HCT116 (cell line): Measurements from ENCODE around the gene SLC45A2. TPM values are rescaled to one million over a fixed set of nuclear protein-coding genes. Genes with fewer than 3 reads are reported as not detected.

Experiments used
- ATAC-seq: fragments of 200-7000 bp; cut with Tn5 transposase; 2 replicates; pipeline ENCODE4 v1.9.1; 2020; ENCODE audit warnings: mild to moderate bottlenecking, moderate library complexity
- BruUV-seq: library from RNA; stranded (reverse); fragments of 400-500 nt; replicated peaks from 2 replicates; lab custom pipeline; 2021; lab: Mats Ljungman, UMichigan
- CTCF ChIA-PET: fragments of 300-600 bp; sonication (Branson Sonifier 250); formaldehyde crosslinking; loops from one replicate; lab custom pipeline; 2021; ENCODE audit warnings: antibody characterized with exemption; lab: Charles Lee
- POLR2A ChIA-PET: fragments of 300-600, 350-600 bp; sonication (Branson Sonifier 250); formaldehyde crosslinking; loops from one replicate; lab custom pipeline; 2021; ENCODE audit warnings: antibody characterized with exemption; lab: Charles Lee
- RAD21 ChIA-PET, 2 experiments: fragments of 300-600 bp; sonication (Branson Sonifier 250); formaldehyde crosslinking; loops; one replicate each; lab custom pipeline; 2023; ENCODE audit warnings: low total read pairs in 2 of 2; ENCODE audit not compliant: uncharacterized antibody in 2 of 2, unreplicated experiment in 2 of 2, low non-redundant PET in 1 of 2; lab: Charles Lee
- DNase-seq: peaks from one replicate; pipeline ENCODE4 v3.0.0-alpha.2; 2010; ENCODE audit warnings: low read depth, low spot score
- H2AFZ ChIP-seq: fragments of 200-600 bp; shearing (Covaris generic), sonication (generic); 2 replicates; pipeline ENCODE4 v1.6.1; 2017; ENCODE audit warnings: low read depth, mixed run types, mixed read lengths, antibody characterized with exemption, low read length; ENCODE audit not compliant: poor library complexity, severe bottlenecking
- H3K27ac ChIP-seq: 2 replicates; pipeline ENCODE4 v1.5.1; 2012; ENCODE audit warnings: low read depth, low read length
- H3K27me3 ChIP-seq: fragments of 200-600 bp; sonication (generic); 2 replicates; pipeline ENCODE4 v1.6.1; 2016; ENCODE audit warnings: mixed run types, low read length, mixed read lengths; ENCODE audit not compliant: insufficient read depth
- H3K36me3 ChIP-seq, 2 experiments: fragments of 200-500 bp in 1 of 2; fragments of 200-600 bp in 1 of 2; sonication (Bioruptor generic) in 1 of 2; sonication (generic) in 1 of 2; 2 replicates each; pipeline versions ENCODE4 v1.5.1 to v1.6.1; 2014 to 2016; ENCODE audit warnings: low read length in 2 of 2, inconsistent platforms in 1 of 2, mixed read lengths in 1 of 2, mixed run types in 1 of 2; ENCODE audit not compliant: insufficient read depth in 2 of 2, control insufficient read depth in 1 of 2
- H3K4me1 ChIP-seq, 2 experiments: fragments of 200-600 bp in 1 of 2; sonication (generic) in 1 of 2; 2 replicates each; pipeline versions ENCODE4 v1.5.1 to v1.6.1; 2012 to 2017; ENCODE audit warnings: low read length in 2 of 2, inconsistent platforms in 1 of 2, mild to moderate bottlenecking in 1 of 2, mixed read lengths in 1 of 2, mixed run types in 1 of 2, moderate library complexity in 1 of 2; ENCODE audit not compliant: insufficient read depth in 2 of 2, control insufficient read depth in 1 of 2
- H3K4me2 ChIP-seq: fragments of 200-600 bp; sonication (generic); 2 replicates; pipeline ENCODE4 v1.6.1; 2017; ENCODE audit warnings: mixed run types, low read length, mixed read lengths
- H3K4me3 ChIP-seq, 2 experiments: fragments of 200-600 bp in 1 of 2; sonication (generic) in 1 of 2; replicated peaks in 1 of 2; 2 replicates each; pipeline ENCODE4 v1.5.1; 2011 to 2016; ENCODE audit warnings: low read length in 2 of 2, control low read depth in 1 of 2, low read depth in 1 of 2, mild to moderate bottlenecking in 1 of 2, mixed read lengths in 1 of 2, mixed run types in 1 of 2
- H3K79me2 ChIP-seq: fragments of 200-600 bp; sonication (generic); 2 replicates; pipeline ENCODE4 v1.6.1; 2017; ENCODE audit warnings: mild to moderate bottlenecking, mixed run types, low read length, moderate library complexity, mixed read lengths; ENCODE audit not compliant: insufficient read depth
- H3K9ac ChIP-seq: fragments of 200-600 bp; sonication (generic); 2 replicates; pipeline ENCODE4 v1.6.1; 2016; ENCODE audit warnings: low read length, mixed read lengths
- H3K9me2 ChIP-seq: fragments of 200-600 bp; sonication (generic), shearing (Covaris generic); 2 replicates; pipeline ENCODE4 v1.6.1; 2017; ENCODE audit warnings: mixed run types, mild to moderate bottlenecking, moderate library complexity; ENCODE audit not compliant: insufficient read depth
- H3K9me3 ChIP-seq, 2 experiments: fragments of 200-500 bp in 1 of 2; fragments of 200-600 bp in 1 of 2; sonication (Bioruptor generic) in 1 of 2; sonication (generic) in 1 of 2; 2 replicates each; pipeline ENCODE4 v1.6.1; 2014 to 2017; ENCODE audit warnings: low read length in 2 of 2, mixed read lengths in 2 of 2, inconsistent platforms in 1 of 2, low read depth in 1 of 2, mild to moderate bottlenecking in 1 of 2, mixed run types in 1 of 2, moderate library complexity in 1 of 2; ENCODE audit not compliant: control insufficient read depth in 1 of 2, insufficient read depth in 1 of 2
- H4K20me1 ChIP-seq: fragments of 200-600 bp; sonication (generic), shearing (Covaris generic); 2 replicates; pipeline ENCODE4 v1.6.1; 2017; ENCODE audit warnings: mixed run types, mild to moderate bottlenecking, moderate library complexity; ENCODE audit not compliant: insufficient read depth
- CBX3 ChIP-seq: IDR thresholded peaks from 2 replicates; pipeline ENCODE4 v1.6.1; 2012; ENCODE audit warnings: low read depth
- EZH2phosphoT487 ChIP-seq: fragments of 200-600 bp; IDR thresholded peaks from 2 replicates; pipeline ENCODE4 v1.6.1; 2018; ENCODE audit warnings: antibody characterized with exemption, borderline replicate concordance
- FOSL1 ChIP-seq: IDR thresholded peaks from 2 replicates; pipeline ENCODE4 v1.6.1; 2012; ENCODE audit warnings: low read depth
- POLR2A ChIP-seq: IDR thresholded peaks from 2 replicates; pipeline ENCODE4 v1.7.0; 2011; ENCODE audit warnings: borderline replicate concordance; ENCODE audit not compliant: insufficient read depth, insufficient read length; ENCODE audit errors: extremely low read depth
- POLR2AphosphoS5 ChIP-seq: IDR thresholded peaks from 2 replicates; pipeline ENCODE4 v1.6.1; 2011; ENCODE audit warnings: mild to moderate bottlenecking, low read depth, low read length, moderate library complexity
- REST ChIP-seq: IDR thresholded peaks from 2 replicates; pipeline ENCODE4 v1.6.1; 2012; ENCODE audit warnings: low read depth
- TCF7L2 ChIP-seq: IDR thresholded peaks from 2 replicates; pipeline ENCODE4 v1.7.0; 2011; ENCODE audit warnings: borderline replicate concordance, inconsistent platforms; ENCODE audit not compliant: insufficient read depth, insufficient read length; ENCODE audit errors: extremely low read depth
- intact Hi-C: fragments of 100-400 bp; cut with micrococcal nuclease; formaldehyde crosslinking; loops from 2 replicates; pipeline ENCODE4 v1.10.0; 2022
- total RNA-seq: library from RNA; stranded (reverse); gene quantifications from one replicate; pipeline ENCODE4 v1.2.1, GENCODE V29; 2021; ENCODE audit not compliant: unreplicated experiment
- TF ChIP-seq, protein P1 (sequence below): IDR thresholded peaks from 2 replicates; pipeline ENCODE4 v1.6.1; 2011; ENCODE audit warnings: mild to moderate bottlenecking, low read length, moderate library complexity; ENCODE audit not compliant: insufficient replicate concordance; ENCODE audit errors: extremely low read depth

Gene SLC45A2
- total RNA-seq, 1 experiment from 2014 or later, result not detected

DNA sequence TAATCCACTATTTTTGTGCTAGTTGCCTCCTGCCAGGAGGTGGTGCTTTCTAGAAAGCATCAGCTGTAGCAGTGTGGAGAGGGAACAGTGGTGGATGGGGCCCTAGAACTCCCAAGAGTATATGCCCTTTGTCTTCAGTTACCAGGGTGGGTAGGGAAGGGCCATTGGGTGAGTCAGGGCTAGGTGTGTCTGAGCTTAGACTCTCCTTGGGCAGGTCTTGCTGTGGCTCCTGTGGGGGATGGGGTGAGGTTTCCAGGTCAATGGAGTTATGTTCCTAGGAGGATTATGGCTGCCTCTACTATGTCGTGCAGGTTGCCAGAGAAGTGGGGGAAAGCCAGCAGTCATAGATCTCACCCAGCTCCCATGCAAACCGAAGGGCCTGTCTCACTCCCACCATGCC, 81.4 kb downstream of the SLC45A2 start:
- no peaks in the 10 kb centered on the region for H3K36me3 ChIP-seq
- H2AFZ ChIP-seq, result no peak overlapping the region
- peaks cover 0 to 5% of the 10 kb centered on the region in 2 experiments; a peak in 1 of 4 replicates for H3K9me3 ChIP-seq
- no peak overlapping the region for H3K9ac ChIP-seq
- H4K20me1 ChIP-seq, result no peaks in the 10 kb centered on the region
- no peaks in the 10 kb centered on the region for H3K79me2 ChIP-seq
- BruUV-seq, result no TSS peak
- H3K4me2 ChIP-seq, result no peak overlapping the region
- H3K9me2 ChIP-seq, result no peaks in the 10 kb centered on the region
- H3K27ac ChIP-seq, result no peak overlapping the region
- intact Hi-C loops, result no loop called here
- H3K4me3 ChIP-seq, result no peak overlapping the region
- TF ChIP-seq EZH2phosphoT487 (no peak), FOSL1 (no peak), POLR2AphosphoS5 (no peak), TCF7L2 (no peak), REST (no peak), CBX3 (no peak), POLR2A (no peak)
- TF ChIP-seq, protein P1, sequence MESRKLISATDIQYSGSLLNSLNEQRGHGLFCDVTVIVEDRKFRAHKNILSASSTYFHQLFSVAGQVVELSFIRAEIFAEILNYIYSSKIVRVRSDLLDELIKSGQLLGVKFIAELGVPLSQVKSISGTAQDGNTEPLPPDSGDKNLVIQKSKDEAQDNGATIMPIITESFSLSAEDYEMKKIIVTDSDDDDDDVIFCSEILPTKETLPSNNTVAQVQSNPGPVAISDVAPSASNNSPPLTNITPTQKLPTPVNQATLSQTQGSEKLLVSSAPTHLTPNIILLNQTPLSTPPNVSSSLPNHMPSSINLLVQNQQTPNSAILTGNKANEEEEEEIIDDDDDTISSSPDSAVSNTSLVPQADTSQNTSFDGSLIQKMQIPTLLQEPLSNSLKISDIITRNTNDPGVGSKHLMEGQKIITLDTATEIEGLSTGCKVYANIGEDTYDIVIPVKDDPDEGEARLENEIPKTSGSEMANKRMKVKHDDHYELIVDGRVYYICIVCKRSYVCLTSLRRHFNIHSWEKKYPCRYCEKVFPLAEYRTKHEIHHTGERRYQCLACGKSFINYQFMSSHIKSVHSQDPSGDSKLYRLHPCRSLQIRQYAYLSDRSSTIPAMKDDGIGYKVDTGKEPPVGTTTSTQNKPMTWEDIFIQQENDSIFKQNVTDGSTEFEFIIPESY, result no peak
- RAD21 ChIA-PET, result no interaction called here
- no peaks in the 10 kb centered on the region for H3K4me1 ChIP-seq
- no peaks in the 10 kb centered on the region; the same call in 1 of the 2 replicates for H3K27me3 ChIP-seq
- DNase-seq, result no peak
- POLR2A ChIA-PET, result no interaction called here
- CTCF ChIA-PET, result no interaction called here
- no peak for ATAC-seq
